Measurements from ENCODE around the gene CUBN. TPM values are rescaled to one million over a fixed set of nuclear protein-coding genes. Genes with fewer than 3 reads are reported as not detected.
A peak's percentile ranks its signal among the peaks of the same experiment; 100 is the strongest.

Gene CUBN
- total RNA-seq, 1 experiment from 2014 or later = 0.10 TPM

DNA sequence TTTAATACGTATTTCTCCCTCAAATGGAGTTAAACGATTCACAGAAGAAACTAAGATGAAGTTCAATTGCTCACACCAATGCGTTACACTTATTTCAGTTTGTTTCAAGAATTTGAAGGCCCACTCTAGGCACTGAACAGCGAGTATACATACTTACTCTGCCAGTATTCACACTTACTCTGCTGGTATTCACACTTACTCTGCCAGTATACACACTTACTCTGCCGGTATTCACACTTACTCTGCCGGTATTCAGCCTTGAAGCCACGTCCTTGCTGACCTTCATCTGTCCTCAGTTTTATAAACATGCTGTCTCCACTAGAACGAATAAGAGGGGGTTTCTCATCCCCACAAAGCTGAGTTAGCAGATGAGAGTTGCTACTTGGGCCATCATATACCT is 86.0 kb downstream of the CUBN start:
- Histone ChIP-seq H3K9me3 (no peaks in the 10 kb centered on the region), H3K36me3 (no peaks in the 10 kb centered on the region), H3K27me3 (no peaks in the 10 kb centered on the region), H3K4me3 (no peak overlapping the region)
- DNase-seq = no peak

DNA sequence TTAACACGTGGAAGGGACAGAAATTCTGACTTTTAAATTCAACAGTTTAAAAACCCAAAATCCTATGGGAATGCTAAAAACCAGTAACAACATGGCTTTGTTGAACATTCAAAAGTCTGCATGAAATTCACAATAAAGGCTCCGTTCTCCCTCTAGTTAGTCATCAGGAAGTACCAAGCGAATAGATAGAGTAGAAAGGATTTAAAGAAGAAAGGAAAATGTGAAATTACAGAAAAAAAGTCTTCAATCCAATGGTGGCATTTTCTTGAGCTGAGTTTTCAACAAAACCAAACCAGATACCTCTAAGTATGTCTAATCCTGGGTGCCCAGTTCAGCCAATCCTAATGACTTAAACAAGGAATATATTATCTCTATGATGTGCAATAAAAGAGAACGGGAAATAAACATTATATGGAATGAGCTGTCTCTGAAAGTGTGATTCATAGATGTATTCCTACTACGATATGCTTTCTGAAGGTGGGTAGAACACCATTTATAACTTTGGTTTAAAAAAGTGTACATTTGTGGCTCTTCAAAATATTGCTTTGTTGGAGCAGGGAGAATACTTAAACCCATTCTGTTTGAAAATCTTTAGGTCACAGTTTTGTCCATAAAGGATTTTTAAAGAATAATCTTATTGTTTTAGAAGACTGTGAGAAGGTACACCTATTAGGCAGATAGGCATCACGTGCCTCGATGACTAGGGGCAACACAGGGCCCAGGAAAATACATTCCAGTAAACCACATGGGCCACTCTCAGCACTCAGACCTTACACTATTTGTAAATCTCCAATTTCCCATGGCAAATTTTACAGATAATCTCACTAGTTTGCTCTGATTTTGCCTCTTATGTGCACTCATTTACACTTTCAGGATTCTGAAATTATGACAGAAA is 87.7 kb downstream of the CUBN start:
- no peak overlapping the region for H3K4me3 ChIP-seq

DNA sequence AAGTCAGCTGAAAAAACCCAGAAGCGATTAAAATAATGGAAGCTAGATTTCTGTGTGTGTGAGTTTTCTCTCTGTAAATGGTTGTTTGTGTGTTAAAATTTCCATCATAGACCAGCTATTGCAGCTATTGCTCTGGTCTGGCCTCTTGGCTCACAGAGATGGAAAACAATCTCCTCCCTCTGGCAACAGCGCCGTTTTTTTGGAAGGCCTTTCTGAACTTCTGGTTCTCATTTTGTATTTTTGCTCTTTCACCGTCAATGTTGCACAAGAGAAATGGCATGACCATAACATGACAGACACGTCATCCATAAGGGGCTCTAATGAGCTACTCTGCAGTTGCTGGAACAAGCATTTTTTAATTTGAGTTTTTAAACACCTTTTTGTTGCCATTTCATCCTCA is 91.0 kb downstream of the CUBN start:
- H3K36me3 ChIP-seq = no peaks in the 10 kb centered on the region

More for the DNA sequence above, 87.7 kb downstream of the CUBN start:
- Histone ChIP-seq H3K36me3 (no peaks in the 10 kb centered on the region), H3K9me3 (no peaks in the 10 kb centered on the region), H3K27me3 (no peaks in the 10 kb centered on the region)
- no peak for DNase-seq

DNA sequence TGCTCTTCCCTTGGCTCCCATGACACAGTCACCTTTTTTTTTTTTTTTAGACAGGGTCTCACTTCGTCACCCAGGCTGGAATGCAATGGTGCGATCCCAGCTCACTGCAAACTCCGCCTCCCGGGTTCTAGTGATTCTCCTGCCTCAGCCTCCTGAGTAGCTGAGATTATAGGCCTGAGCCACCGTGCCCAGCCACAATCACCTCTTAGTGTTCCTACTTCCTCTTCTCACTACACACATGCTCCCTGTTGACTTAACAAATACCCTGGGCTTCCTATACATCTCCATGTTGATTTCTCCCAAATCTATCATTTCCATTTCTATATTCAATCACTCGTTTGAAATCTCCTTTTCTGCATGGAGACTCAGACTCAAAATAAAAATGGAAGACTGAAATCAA is 91.7 kb downstream of the CUBN start:
- no peaks in the 10 kb centered on the region for H3K9me3 ChIP-seq
- H3K4me3 ChIP-seq = no peak overlapping the region
- no peak for DNase-seq
- no peaks in the 10 kb centered on the region for H3K36me3 ChIP-seq
- H3K27me3 ChIP-seq = no peaks in the 10 kb centered on the region

More for the DNA sequence above, 91.0 kb downstream of the CUBN start:
- Histone ChIP-seq H3K27me3 (no peaks in the 10 kb centered on the region), H3K4me3 (no peak overlapping the region), H3K9me3 (no peaks in the 10 kb centered on the region)
- DNase-seq = peak; percentile 37

DNA sequence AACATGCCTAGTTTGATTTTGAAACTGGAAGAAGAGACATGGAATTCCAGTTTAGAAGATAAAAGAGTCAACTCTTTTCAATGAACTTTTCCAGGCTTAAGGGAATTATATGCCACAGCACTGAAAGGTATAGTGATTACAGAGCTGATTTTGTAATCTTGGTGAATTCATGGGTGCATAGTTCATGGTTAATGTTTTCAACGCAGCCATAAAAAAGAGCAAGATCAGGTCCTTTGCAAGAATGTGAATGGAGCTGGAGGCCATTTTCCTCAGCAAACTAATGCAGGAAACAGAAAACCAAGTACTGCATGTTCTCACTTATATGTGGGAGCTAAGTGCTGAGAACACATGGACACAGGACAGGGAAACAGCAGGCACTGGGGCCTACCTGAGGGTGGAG is 94.2 kb downstream of the CUBN start:
- H3K9me3 ChIP-seq = no peaks in the 10 kb centered on the region
- DNase-seq = no peak
- H3K27me3 ChIP-seq = no peaks in the 10 kb centered on the region
- H3K4me3 ChIP-seq = no peak overlapping the region
- H3K36me3 ChIP-seq = no peaks in the 10 kb centered on the region

DNA sequence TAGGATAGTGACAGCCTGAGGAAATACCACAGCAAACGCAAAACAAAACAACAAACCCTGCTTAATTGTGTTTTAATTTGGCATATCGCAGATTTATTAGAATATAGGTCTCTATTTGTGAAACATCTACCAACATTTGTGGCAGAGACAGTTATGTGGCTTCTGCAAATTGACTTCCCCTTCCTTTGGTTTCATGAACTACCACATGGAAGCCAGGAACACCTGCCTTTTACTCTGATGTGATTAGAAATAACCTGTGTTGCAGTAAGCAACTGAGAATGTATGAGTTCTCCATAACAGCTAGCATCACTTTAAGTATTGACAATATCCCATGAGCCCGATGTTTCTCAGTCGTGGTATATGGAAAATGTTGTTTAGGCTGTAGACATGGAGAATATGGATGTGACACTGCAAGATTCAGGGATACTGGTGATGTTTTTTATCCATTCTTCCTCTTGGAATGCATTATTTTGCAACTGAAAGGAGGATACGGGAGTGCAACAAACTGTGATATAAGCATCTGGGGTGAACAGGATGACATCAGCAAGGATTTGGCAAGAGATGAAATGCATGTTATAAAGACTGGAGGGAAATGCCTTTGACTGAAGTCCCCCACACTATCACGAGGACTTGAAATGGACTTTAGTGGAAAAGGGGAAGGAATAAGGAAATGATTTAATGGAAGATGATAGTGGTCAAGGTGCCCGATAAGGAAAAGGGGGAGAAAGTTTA is 95.9 kb downstream of the CUBN start:
- Histone ChIP-seq H3K36me3 (no peaks in the 10 kb centered on the region), H3K4me3 (no peak overlapping the region), H3K9me3 (no peaks in the 10 kb centered on the region), H3K27me3 (no peaks in the 10 kb centered on the region)
- no peak for DNase-seq

DNA sequence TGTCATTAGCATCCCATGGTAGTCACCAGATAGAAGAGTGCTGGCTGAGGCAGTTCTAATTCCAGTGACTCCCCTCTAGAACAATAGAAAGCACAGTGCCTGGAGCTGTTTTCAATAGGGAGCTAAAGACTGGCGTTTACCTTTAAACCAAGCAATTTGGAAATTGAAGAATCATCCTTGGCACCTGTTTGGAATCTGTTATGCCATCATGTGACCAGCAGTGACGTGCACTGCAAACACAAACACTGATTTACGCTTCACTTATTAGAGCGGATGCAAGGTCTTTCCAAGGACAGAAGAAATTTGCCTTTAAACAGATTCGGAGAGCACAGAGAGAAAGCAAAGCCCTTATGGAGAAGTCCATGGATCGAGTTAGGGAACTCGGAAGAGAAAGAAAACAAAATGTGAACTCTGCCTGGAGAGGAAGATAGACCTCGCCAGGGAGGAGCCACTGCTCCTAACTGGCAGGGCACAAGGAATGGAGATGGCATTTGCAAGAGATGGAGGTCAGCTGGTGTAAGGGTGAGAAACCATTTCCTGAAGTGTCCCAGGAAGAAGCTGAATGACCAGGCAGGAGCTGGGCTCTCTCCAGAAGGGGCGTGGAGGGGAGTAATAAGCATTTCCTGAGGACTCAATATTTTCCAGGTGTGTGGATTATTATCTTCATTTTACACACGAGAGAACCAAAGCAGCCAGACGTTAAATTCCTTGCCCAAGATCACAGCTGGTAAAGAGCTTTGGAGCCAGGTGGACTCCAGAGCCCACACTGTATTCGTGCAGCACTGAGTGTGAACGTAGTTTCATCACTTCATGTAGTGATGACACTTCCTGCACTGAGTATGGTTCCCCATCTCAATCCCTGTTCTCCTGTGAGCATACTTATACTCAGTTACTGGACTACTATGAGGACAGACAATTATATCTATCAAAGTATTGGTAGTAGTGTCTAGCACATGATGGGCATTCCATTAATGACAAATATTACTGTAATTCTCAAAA is 97.7 kb downstream of the CUBN start:
- no peaks in the 10 kb centered on the region for H3K36me3 ChIP-seq
- DNase-seq = no peak
- H3K4me3 ChIP-seq = no peak overlapping the region
- no peaks in the 10 kb centered on the region for H3K27me3 ChIP-seq
- H3K9me3 ChIP-seq = no peaks in the 10 kb centered on the region

DNA sequence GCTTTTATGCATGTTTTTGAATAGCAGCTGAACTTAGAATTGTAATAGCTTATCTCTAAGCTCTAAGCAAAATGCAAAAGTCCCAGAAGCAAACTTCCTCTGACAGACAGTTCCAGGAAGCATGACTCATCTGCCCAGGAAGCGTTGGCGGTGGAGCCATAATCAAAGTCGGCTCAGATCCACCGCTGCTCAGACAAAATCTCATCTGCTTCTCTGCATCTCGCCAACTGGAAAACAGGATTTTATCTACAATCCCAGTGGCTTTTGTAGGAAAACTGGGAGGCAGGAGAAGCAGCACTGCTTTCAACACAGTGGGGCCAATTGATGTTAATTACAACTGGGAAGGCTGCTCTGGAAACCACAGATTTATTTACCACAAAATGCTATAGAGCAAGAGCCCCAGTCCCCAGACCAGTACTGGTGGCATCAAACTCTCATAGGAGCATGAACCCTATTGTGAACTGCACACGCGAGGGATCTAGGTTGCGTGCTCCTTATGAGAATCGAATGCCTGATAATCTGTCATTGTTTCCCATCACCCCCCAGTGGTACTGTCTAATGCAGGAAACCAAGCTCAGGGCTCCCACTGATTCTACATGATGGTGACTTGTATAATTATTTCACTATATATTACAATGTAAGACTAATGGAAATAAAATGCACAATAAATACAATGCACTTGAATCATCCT is 99.9 kb downstream of the CUBN start:
- Histone ChIP-seq H3K4me3 (peak overlapping the region; percentile 20), H3K27me3 (no peaks in the 10 kb centered on the region), H3K36me3 (no peaks in the 10 kb centered on the region), H3K9me3 (no peaks in the 10 kb centered on the region)
- DNase-seq = peak; percentile 84

DNA sequence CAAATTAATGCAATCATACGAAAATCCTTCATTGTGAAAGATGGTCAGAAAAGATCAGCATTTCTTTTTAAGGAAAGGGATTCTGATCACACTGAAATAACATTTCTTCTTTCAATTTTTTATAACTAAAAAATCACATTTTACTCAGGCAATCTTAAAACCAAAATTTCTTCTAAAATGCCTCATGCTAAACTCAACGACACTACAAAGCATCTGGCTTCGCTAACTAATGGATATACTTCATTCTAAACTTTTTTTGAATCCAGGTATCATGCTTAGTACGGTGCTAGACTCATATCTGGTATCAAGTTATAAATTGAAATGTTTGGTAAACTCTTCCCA is 100.4 kb downstream of the CUBN start:
- H3K27me3 ChIP-seq = no peaks in the 10 kb centered on the region
- DNase-seq = no peak
- no peak overlapping the region for H3K4me3 ChIP-seq
- no peaks in the 10 kb centered on the region for H3K9me3 ChIP-seq
- no peaks in the 10 kb centered on the region for H3K36me3 ChIP-seq

DNA sequence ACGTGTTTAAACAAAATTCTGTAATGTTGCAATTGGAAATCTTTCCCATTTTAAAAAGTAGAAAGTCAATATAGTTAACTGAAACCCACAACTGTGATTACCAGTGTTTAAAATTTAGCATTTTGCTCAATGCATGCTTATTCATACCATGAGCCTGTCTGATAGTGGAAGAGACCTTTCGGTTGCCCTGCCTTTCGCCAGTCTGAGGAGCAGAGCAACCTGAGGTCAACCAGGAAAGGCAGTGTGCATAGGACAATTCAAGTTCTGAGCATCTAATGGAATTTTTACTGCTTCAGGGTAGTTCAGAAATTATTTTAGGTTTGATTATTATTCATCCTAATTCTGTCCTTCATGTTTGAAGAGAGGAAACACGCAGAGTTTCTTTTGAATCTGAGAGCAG is 100.8 kb downstream of the CUBN start:
- no peak for DNase-seq
- Histone ChIP-seq H3K9me3 (no peaks in the 10 kb centered on the region), H3K27me3 (no peaks in the 10 kb centered on the region), H3K36me3 (no peaks in the 10 kb centered on the region), H3K4me3 (no peak overlapping the region)

DNA sequence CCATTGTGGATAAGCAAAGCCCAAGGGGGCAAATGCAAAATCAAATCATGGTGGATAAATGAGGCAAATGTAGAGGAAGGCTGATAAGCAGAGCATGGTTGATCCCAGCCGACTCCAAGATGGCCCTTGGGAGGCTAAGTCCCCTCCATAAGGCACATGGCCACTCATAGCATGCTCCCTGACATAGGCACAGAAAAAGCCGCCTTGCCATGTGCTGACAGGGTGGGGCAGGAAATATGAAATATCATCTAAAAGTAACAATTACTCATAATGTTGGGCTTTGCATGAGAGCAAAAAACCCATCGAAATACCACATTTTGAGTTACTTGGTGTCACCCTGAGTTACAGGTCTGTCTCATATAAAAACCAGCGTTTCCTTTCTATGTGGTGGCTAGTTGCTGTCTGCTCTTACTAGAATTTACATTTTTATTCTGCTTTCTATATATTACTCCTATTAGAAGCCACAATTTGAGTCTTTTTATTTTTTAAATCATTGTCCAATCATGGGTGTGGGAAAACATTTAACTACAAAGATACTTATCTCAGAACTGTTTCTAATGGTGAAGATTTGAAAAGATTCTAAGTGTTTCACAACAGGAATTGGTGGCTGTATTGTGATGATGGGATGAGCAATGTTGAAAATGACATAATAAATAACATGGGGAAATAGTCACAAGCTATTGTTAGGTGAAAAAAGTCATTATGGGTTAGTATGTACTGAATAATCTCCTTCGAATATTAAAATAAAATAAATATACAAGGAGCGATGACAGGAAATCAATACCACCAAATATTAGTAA is 102.7 kb downstream of the CUBN start:
- Histone ChIP-seq H3K27me3 (no peaks in the 10 kb centered on the region), H3K9me3 (no peaks in the 10 kb centered on the region), H3K4me3 (no peak overlapping the region), H3K36me3 (no peaks in the 10 kb centered on the region)
- peak; percentile 66 for DNase-seq

DNA sequence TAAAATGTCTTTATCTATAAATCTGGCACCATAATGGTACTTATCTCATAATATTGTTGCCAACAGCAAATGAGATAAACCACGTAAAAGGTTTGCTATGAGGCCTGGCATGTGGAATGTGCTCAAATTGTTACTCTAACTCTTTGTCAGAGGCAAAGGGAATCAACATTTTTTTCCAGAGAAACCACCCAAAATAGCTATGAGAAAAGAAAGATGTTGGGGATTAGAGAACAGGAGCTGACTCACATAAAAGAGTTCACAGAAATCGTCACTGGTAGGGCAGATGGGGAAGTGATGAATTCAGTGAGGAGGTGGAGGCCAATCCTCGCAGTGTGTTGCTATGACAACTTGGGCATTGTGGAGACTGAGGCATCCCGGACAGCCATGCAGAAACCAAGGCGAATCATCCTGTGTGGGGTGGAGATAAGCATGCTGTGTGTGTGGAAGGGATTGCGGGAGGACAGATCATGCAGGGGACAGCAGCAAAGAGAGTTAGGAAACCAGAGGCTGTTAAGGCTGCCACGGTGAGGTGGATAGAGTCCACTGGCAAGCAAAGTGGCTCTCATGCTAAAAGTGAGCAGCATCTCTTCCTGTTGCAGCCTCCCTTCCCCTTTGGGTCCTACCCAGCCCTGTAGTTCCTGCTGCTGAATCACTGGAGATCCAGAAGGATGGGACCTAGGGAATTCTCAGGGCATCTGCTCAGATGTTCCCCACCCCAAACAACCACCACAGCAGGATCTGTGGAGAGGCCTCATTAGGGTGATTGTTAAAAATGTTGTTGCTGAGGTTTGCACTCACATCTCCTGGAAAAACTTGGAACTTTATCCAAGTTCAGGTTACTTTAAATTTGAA is 103.9 kb downstream of the CUBN start:
- peak; percentile 83 for DNase-seq
- H3K9me3 ChIP-seq = no peaks in the 10 kb centered on the region
- H3K36me3 ChIP-seq = no peaks in the 10 kb centered on the region
- H3K4me3 ChIP-seq = no peak overlapping the region
- no peaks in the 10 kb centered on the region for H3K27me3 ChIP-seq

DNA sequence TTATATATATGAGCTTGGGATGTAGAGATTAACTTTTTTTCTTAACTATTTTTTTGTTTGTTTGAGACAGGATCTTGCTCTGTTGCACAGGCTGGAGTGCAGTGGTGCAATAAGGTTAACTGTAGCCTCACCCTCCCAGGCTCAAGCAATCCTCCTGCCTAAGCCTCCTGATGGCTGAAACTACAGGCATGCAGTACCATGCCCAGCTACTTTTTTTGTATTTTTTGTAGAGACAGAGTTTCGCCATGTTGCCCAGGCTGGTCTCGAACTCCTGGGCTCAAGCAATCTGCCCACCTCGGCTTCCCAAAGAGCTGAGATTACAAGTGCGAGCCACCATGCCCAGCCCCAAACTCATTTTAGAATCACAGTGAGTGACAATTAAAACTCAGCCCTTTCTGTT is 105.2 kb downstream of the CUBN start:
- Histone ChIP-seq H3K36me3 (no peaks in the 10 kb centered on the region), H3K9me3 (no peaks in the 10 kb centered on the region), H3K27me3 (no peaks in the 10 kb centered on the region), H3K4me3 (no peak overlapping the region)
- no peak for DNase-seq

DNA sequence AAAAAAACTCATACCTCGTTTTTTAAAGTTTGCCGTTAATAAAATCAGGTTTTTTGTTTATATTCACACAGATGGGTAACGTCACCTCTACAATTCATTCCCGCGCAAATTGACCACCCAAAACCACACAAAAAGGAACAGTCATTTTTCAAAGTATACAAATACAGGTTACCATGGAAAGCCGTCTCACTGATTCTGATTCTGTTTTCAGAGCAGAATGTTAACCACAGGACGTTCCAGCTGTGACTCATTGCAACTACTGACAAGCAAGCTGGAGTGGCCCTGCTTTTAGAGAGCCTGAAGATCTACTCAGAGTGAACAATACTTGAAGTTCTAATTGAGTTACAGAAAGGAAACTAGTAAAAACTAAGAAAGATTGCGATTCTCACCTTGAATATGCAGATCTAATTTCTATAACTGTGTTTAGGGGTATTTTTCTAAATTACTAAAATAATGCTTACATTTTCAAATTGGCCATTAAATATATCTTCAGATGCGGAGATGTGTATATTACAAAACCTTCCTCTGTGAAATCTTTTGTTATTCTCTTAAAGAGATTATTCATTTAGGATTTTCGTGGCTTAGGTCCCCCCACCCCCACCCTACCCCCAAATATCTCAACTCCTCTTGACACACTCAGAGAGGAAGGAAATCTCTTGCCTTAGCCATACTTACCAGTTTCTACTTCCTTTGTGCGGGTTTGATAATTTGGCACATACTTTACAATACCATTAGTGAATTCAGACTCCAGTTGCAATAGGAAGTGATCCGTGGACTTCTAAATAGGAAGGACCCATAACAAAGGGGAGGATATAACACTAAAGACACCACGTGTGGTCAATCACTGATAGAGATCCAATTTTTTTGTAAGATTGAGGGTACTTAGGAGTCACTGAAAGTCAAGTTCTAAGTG is 106.0 kb downstream of the CUBN start:
- no peaks in the 10 kb centered on the region for H3K27me3 ChIP-seq
- DNase-seq = peak; percentile 89
- no peak overlapping the region for H3K4me3 ChIP-seq
- H3K9me3 ChIP-seq = peaks cover 1% of the 10 kb centered on the region
- no peaks in the 10 kb centered on the region; the same call in 1 of the 2 replicates for H3K36me3 ChIP-seq

All from MG63 (cell line).